Neural crest cell (in vitro differentiated cells): ENCODE measurements around the gene PADI3. TPM values are rescaled to one million over a fixed set of nuclear protein-coding genes. Genes with fewer than 3 reads are reported as not detected.

ENCODE experiments used
- DNase-seq: peaks from one replicate; pipeline ENCODE4 v3.0.0; 2021; ENCODE audit warnings: low read depth, mixed read lengths, low spot score
- H3K27ac Mint-ChIP-seq: one replicate; pipeline ENCODE4 v1.8.0; 2021; ENCODE audit warnings: mild to moderate bottlenecking, mixed read lengths; ENCODE audit not compliant: unreplicated experiment
- H3K27me3 Mint-ChIP-seq: 2 replicates; pipeline ENCODE4 v1.8.0; 2021; ENCODE audit warnings: low read depth, mild to moderate bottlenecking, mixed read lengths
- H3K36me3 Mint-ChIP-seq: 2 replicates; pipeline ENCODE4 v1.8.0; 2021; ENCODE audit warnings: low read depth, mild to moderate bottlenecking, mixed read lengths
- H3K4me1 Mint-ChIP-seq: 2 replicates; pipeline ENCODE4 v1.8.0; 2021; ENCODE audit warnings: mixed read lengths
- H3K4me3 Mint-ChIP-seq: one replicate; pipeline ENCODE4 v1.8.0; 2021; ENCODE audit warnings: mild to moderate bottlenecking, mixed read lengths
- H3K9me3 Mint-ChIP-seq: 2 replicates; pipeline ENCODE4 v1.8.0; 2021; ENCODE audit warnings: mixed read lengths
- total RNA-seq: library from RNA; stranded (reverse); gene quantifications from 2 replicates; pipeline ENCODE4 v1.2.1, GENCODE V29; 2021
- TF ChIP-seq, protein P1 (sequence below): fragments of 200-600 bp; sonication (generic); conservative IDR thresholded peaks from 2 replicates; pipeline ENCODE4 v1.5.0; 2021; ENCODE audit warnings: antibody characterized with exemption, mild to moderate bottlenecking

The PADI3 gene
- total RNA-seq, 1 donor from 2014 or later: not detected

DNA sequence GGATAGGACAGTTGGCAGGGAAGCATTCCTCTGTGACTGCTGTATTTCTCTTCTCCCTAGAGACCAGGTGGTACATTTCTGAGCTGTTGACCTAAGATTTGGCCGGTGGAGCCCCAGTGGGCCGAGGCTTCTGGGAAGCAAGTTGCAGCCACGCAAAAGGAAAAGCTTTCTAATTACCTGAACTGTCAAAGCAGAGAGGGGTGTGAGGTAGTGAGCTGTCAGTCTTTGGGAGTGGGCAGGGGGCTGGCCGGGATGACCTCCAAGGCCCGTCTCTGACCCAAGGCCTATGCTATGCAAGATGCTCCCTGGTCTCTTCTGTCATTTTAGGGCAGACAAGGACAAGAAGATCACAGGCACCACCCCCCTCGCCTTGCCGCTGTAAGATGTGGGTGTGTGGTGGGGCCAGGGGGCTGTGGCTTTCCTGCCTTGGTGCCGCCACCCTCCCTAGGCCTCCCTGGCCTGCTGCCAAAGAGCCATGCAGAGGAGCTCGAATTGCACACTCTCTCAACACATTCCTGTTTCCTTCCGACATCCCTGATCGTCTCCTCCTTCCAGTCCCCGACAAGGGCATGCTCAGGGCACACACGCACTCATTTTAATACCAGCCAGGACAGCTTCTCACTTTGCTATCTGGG, 36.3 kb upstream of the PADI3 start:
- peaks cover 22% of the 10 kb centered on the region for H3K4me1 Mint-ChIP-seq

DNA sequence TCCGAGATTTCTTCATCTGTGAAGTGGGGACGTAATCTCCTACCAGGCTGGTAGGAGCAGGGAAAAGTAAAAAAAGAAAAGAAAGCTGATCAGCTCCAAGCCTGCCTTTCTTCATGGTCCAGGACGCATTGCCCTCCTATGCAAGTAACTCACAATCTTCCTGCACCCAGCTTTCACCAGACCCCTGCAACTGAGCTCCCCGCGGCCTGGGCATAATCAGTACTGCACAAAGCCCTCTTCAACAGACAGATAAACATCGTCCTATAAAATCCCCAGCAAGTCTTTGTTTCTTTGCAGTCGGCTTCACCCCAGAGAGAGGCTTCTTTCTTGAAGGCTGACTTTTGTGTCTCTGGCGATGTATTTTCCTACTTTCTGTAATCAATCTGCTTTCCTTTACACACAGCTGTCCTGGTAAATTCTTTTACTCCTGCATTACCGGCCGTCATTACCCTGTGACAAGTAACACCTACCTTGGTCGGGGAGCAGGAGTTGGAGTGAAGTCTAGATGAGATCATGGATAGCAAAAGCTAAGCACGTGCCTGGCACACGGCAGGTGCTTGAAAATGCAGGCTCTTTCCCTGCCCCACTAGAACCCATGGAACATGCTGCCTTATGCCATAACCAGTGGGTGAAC, 35.6 kb upstream of the PADI3 start:
- Mint-ChIP-seq H3K4me1 (peaks cover 22% of the 10 kb centered on the region), H3K27ac (no peak overlapping the region), H3K9me3 (no peaks in the 10 kb centered on the region), H3K36me3 (no peaks in the 10 kb centered on the region), H3K27me3 (peaks cover 14% of the 10 kb centered on the region), H3K4me3 (no peak overlapping the region)
- TF ChIP-seq, protein P1, sequence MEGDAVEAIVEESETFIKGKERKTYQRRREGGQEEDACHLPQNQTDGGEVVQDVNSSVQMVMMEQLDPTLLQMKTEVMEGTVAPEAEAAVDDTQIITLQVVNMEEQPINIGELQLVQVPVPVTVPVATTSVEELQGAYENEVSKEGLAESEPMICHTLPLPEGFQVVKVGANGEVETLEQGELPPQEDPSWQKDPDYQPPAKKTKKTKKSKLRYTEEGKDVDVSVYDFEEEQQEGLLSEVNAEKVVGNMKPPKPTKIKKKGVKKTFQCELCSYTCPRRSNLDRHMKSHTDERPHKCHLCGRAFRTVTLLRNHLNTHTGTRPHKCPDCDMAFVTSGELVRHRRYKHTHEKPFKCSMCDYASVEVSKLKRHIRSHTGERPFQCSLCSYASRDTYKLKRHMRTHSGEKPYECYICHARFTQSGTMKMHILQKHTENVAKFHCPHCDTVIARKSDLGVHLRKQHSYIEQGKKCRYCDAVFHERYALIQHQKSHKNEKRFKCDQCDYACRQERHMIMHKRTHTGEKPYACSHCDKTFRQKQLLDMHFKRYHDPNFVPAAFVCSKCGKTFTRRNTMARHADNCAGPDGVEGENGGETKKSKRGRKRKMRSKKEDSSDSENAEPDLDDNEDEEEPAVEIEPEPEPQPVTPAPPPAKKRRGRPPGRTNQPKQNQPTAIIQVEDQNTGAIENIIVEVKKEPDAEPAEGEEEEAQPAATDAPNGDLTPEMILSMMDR: no peak
- no peak for DNase-seq

More for the DNA sequence above, 36.3 kb upstream of the PADI3 start:
- H3K9me3 Mint-ChIP-seq: no peaks in the 10 kb centered on the region
- TF ChIP-seq, protein P1: no peak
- DNase-seq: no peak
- H3K4me3 Mint-ChIP-seq: no peak overlapping the region
- H3K27me3 Mint-ChIP-seq: peaks cover 14% of the 10 kb centered on the region
- H3K36me3 Mint-ChIP-seq: no peaks in the 10 kb centered on the region
- no peak overlapping the region for H3K27ac Mint-ChIP-seq

DNA sequence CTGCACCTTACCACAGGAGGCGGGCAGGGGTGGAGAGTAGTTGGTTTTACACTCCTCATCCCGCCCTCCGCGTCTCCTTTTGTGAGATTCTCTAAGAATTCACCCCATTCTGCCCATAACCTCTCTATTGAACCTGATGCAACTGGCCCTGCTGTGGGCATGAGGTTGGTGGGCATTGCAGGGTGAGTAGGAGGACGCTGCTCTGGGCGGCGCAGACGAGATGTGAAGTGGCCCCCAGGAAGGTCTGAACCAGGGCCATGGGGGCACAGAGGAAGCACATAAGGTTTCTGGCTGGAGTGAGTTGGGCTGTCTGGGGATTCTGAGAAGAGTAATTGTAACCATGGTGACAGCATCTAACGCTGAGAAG, 35.1 kb upstream of the PADI3 start:
- Mint-ChIP-seq H3K4me3 (no peak overlapping the region), H3K9me3 (no peaks in the 10 kb centered on the region), H3K36me3 (no peaks in the 10 kb centered on the region), H3K27me3 (peaks cover 14% of the 10 kb centered on the region), H3K4me1 (peaks cover 21% of the 10 kb centered on the region), H3K27ac (no peak overlapping the region)
- TF ChIP-seq, protein P1: no peak
- DNase-seq: no peak

DNA sequence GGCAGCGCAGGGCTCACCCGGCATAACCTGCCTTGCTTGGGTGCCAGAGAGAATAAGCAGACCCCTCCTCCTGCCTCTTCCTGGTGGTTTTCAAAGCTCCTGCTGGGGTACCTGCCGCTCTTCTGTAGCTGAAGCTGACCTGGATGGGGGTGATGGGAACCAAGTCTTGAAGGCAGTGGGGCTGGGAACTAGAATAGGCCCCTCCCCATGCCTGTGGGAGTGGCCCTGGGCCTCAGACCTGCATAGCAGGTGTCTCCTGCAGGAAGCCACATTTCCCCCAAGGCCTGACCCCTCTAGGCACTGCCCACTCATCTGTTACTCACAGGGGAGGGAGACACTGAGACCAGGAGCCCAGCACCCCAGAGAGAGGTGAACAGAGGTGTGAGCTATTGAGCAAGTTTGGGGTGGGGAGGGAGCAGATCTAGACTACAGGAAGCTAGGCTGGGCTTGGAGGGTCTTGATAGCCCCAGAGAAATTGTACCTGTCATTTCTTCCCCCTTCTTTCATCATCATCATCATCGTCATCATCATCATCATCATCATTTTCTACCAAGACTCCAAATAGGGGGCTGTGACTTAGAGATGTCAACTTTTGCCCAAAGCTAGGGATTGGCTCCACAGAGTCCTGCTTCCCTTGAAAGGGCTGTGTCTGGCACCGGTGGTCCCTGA, 33.9 kb upstream of the PADI3 start:
- no peaks in the 10 kb centered on the region for H3K36me3 Mint-ChIP-seq
- no peak overlapping the region for H3K27ac Mint-ChIP-seq
- TF ChIP-seq, protein P1: no peak
- H3K27me3 Mint-ChIP-seq: peaks cover 14% of the 10 kb centered on the region
- no peak overlapping the region for H3K4me3 Mint-ChIP-seq
- peaks cover 12% of the 10 kb centered on the region for H3K4me1 Mint-ChIP-seq
- no peak for DNase-seq
- no peaks in the 10 kb centered on the region for H3K9me3 Mint-ChIP-seq

DNA sequence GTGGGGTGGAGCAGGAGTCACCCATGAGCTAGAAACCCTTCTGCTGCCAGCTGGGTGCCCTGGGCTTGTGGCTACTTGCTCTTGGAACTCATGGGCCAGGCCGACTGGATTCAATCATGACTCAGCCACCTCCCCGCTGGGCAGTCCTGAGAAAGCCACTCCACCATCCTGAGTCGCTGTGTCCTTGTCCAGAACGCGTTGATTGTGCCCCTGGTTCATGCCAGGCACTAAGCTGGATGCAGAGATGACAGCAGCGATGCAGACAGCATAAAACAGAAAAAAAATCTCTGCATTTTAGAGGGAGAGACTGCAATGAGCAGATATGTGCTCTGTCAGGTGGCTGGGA, 33.4 kb upstream of the PADI3 start:
- H3K27ac Mint-ChIP-seq: no peak overlapping the region
- H3K4me1 Mint-ChIP-seq: peaks cover 12% of the 10 kb centered on the region
- DNase-seq: no peak
- no peaks in the 10 kb centered on the region for H3K9me3 Mint-ChIP-seq
- TF ChIP-seq, protein P1: no peak
- H3K4me3 Mint-ChIP-seq: no peak overlapping the region
- no peaks in the 10 kb centered on the region for H3K36me3 Mint-ChIP-seq
- peaks cover 14% of the 10 kb centered on the region for H3K27me3 Mint-ChIP-seq
